Stomach smooth muscle (tissue), 2 donors: Measurements from ENCODE around the gene CBX7.

ENCODE experiments used
- H3K27ac ChIP-seq: one replicate; pipeline ENCODE4 v1.7.0; 2013; ENCODE audit warnings: mild to moderate bottlenecking, low read length, inconsistent platforms
- H3K27me3 ChIP-seq, 2 donors: one replicate each; pipeline ENCODE4 v1.7.0; 2013; ENCODE audit warnings: low read length in 2 of 2; ENCODE audit not compliant: insufficient read depth in 2 of 2, control insufficient read depth in 1 of 2
- H3K36me3 ChIP-seq, 2 donors: one replicate each; pipeline ENCODE4 v1.7.0; 2013; ENCODE audit warnings: low read length in 2 of 2; ENCODE audit not compliant: control insufficient read depth in 2 of 2, insufficient read depth in 2 of 2
- H3K4me1 ChIP-seq: one replicate; pipeline ENCODE4 v1.7.0; 2013; ENCODE audit warnings: low read length; ENCODE audit not compliant: control insufficient read depth, insufficient read depth
- H3K4me3 ChIP-seq, 2 donors: one replicate each; pipeline ENCODE4 v1.7.0; 2013; ENCODE audit warnings: low read length in 2 of 2
- H3K9ac ChIP-seq, 2 donors: one replicate each; pipeline ENCODE4 v1.7.0; 2013; ENCODE audit warnings: low read length in 2 of 2, mild to moderate bottlenecking in 1 of 2
- H3K9me3 ChIP-seq, 2 donors: one replicate each; pipeline ENCODE4 v1.7.0; 2013; ENCODE audit warnings: low read length in 2 of 2; ENCODE audit not compliant: control insufficient read depth in 2 of 2
- donor health status: healthy.
- donor health status: Pancreatic carcinoma.

Gene CBX7

GRCh38 chr22:39087098-39087497 lies 65.4 kb downstream of the CBX7 start:
- peaks cover 8% of the 10 kb centered on the region for H3K4me1 ChIP-seq
- no peaks in the 10 kb centered on the region for H3K27me3 ChIP-seq
- no peak overlapping the region for H3K4me3 ChIP-seq
- H3K36me3 ChIP-seq: no peaks in the 10 kb centered on the region
- no peak overlapping the region for H3K27ac ChIP-seq
- no peak overlapping the region for H3K9ac ChIP-seq
- H3K9me3 ChIP-seq: no peaks in the 10 kb centered on the region

GRCh38 chr22:39084666-39085065 lies 67.8 kb downstream of the CBX7 start:
- Histone ChIP-seq H3K9me3 (no peaks in the 10 kb centered on the region), H3K9ac (no peak overlapping the region), H3K27me3 (no peaks in the 10 kb centered on the region), H3K36me3 (peaks cover 0 to 2% of the 10 kb centered on the region in 2 donors), H3K4me3 (no peak overlapping the region), H3K27ac (no peak overlapping the region), H3K4me1 (peaks cover 8% of the 10 kb centered on the region)

DNA sequence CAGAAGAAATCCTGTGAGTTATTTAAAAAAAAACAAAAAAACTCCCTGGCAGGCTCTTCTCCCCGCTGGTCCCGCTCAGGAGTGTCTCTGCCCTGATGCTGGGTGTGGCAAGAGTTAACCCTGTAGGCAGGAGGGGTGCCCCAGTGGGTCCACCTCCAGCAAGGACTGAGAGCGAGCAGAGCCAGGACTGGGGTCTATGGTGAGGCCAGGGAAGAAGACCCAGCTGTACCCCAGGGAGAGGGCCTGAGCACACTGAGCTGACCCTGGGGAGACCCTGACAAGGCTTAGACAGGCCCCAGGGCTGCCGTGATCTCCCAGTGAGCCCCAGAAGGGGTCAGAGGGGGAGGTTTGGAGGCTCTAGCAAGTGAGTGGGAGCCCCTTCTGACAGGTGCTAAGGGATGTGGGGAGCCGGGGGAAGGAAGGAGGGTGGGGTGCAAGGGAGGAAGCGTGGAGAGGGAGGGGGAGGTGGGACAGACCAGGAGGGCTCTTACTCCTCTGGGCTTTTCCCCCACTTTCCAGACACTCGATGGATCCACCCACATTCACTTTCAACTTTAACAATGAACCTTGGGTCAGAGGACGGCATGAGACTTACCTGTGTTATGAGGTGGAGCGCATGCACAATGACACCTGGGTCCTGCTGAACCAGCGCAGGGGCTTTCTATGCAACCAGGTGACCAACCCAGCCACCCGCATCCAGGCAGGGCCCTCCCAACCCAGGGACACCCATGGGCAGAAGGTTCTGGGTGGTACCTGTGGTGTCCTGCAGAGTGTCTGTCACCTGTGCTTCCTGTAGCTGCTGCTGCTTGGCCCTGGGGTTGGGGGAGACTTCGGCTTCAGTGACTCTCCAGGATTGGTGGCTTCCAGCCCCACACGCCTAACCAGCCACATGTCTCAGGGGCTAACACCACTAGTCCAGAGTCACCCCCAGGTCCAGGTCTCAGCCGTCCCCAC lies 69.0 kb downstream of the CBX7 start:
- H3K27ac ChIP-seq: no peak overlapping the region
- H3K4me3 ChIP-seq: no peak overlapping the region
- peaks cover 0 to 2% of the 10 kb centered on the region in 2 donors for H3K36me3 ChIP-seq
- peaks cover 8% of the 10 kb centered on the region for H3K4me1 ChIP-seq
- no peak overlapping the region for H3K9ac ChIP-seq
- H3K27me3 ChIP-seq: no peaks in the 10 kb centered on the region
- H3K9me3 ChIP-seq: no peaks in the 10 kb centered on the region

- H3K36me3 ChIP-seq: peaks cover 0 to 2% of the 10 kb centered on the region in 2 donors
- H3K9ac ChIP-seq: no peak overlapping the region
- H3K27ac ChIP-seq: no peak overlapping the region
- H3K27me3 ChIP-seq: no peaks in the 10 kb centered on the region
- H3K9me3 ChIP-seq: no peaks in the 10 kb centered on the region
- H3K4me1 ChIP-seq: no peaks in the 10 kb centered on the region
- H3K4me3 ChIP-seq: no peak overlapping the region
These were observed 70.9 kb downstream of the CBX7 start for GRCh38 chr22:39081598-39081997.

- Histone ChIP-seq H3K27me3 (no peaks in the 10 kb centered on the region), H3K9ac (no peak overlapping the region), H3K4me3 (no peak overlapping the region), H3K27ac (no peak overlapping the region), H3K9me3 (no peaks in the 10 kb centered on the region), H3K4me1 (no peaks in the 10 kb centered on the region), H3K36me3 (peaks cover 0 to 2% of the 10 kb centered on the region in 2 donors)
These were observed 71.5 kb downstream of the CBX7 start for GRCh38 chr22:39081016-39081415.
